HG03060 (cell line): ENCODE measurements around the gene MSN.
A peak's percentile ranks its signal among the peaks of the same experiment; 100 is the strongest.
"Not testable (repeated sequence)": the region's sequence is repeated elsewhere in the genome, so short reads cannot be mapped to it uniquely, and the experiment has no call there.

Experiments used
- ATAC-seq: cut with Tn5 transposase; IDR thresholded peaks from one replicate; pipeline ENCODE4 v1.9.1; 2021; ENCODE audit warnings: low read depth, moderate number of reproducible peaks; ENCODE audit not compliant: unreplicated experiment

The MSN gene

DNA sequence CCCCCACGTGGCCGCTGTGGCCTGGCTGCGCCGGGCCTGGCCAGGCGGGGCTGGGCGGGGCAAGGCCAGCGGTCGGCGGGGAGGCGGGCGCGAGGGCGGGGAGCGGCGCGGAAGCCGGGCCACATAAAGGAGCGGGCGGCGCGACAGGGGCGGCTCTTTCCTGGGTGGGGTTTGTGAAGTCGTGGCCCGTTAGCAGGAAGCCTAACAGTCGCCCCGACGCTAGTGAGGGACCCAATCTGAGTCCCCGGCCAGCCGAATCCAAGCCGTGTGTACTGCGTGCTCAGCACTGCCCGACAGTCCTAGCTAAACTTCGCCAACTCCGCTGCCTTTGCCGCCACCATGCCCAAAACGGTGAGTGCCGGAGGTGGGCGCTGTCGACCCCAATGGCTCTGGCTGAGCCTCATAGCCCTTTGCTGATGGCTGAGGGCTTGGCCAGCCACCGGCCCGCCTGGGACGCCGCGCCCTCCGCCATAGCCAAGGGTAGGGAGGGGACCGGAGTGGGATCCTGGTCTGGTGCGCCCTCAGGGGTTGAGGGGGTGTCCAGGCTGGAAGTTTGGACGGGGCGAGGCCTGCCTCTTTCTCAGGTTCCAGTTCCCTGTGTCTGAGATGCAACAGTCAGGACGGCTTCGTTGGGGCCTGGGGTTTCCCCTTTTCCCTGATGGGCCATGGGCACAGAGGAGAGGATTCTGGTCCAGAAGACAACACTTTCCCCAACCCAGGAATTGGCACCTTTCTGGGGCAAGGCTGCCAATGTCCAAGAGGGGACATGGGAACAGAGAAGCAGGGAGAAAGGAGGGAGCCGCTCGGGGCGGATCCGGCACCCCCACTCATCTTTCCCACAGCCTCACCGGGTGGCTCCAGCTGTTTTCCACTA is at the start of gene MSN:
MSN (plus strand) TSS at position 152 of the 874 bp plus-strand sequence; CDS start at position 340, 188 bp downstream.
- ATAC-seq = peak; percentile 40

DNA sequence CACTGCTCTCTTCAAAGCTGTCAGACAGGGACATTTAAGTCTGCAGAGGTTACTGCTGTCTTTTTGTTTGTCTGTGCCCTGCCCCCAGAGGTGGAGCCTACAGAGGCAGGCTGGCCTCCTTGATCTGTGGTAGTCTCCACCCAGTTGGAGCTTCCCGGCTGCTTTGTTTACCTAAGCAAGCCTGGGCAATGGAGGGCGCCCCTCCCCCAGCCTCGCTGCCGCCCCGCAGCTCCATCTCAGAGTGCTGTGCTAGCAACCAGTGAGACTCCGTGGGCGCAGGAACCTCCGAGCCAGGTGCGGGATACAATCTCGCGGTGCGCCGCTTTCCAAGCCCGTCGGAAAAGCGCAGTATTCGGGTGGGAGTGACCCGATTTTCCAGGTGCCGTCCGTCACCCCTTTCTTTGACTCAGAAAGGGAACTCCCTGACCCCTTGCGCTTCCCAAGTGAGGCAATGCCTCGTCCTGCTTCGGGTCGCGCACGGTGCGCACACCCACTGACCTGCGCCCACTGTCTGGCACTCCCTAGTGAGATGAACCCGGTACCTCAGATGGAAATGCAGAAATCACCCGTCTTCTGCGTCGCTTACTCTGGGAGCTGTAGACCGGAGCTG is 47.3 kb upstream of the MSN start:
- not testable (repeated sequence) for ATAC-seq

DNA sequence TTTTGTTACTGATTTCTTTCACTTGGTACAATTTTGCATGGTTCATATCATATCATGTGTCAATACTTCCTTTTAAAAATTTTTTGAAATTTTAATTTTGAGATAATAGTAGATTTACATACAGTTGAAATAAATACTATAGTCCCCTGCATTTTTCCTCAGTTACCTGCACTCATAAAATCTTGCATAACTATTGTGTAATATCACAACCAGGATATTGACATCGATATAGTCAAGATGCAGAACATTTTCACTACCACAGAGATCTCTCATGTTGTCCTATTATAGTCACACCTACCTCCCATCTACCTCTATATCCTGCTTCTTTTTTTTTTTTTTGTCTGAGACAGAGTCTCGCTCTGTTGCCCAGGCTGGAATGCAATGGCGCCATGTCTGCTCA is 36.7 kb upstream of the MSN start:
- no peak for ATAC-seq

- ATAC-seq = no peak
Observed at GRCh38 chrX:65633826-65634225, 33.6 kb upstream of the MSN start.

- no peak for ATAC-seq
Observed at GRCh38 chrX:65634732-65635131, 32.7 kb upstream of the MSN start.

DNA sequence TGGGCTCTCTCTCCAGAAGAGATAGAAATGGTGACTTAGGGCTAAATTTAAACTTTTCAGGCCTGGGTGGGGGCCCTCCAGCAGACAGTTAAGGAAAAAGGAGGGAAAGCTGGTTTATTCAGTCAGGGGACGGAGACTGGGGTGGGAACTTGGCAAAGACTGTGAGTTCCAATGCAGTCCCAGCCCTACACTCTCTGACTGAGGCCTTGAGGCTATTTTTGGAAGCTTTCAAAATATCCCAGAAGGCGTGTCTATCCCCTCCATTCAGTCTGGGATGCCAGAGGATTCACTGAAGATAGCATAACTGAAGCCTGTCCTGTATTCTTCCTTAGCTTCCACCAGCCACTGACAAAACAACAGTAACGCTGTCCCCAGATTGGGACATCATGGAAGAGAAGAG is 32.1 kb upstream of the MSN start:
- no peak for ATAC-seq

- no peak for ATAC-seq
Observed at GRCh38 chrX:65635822-65636221, 31.6 kb upstream of the MSN start.

DNA sequence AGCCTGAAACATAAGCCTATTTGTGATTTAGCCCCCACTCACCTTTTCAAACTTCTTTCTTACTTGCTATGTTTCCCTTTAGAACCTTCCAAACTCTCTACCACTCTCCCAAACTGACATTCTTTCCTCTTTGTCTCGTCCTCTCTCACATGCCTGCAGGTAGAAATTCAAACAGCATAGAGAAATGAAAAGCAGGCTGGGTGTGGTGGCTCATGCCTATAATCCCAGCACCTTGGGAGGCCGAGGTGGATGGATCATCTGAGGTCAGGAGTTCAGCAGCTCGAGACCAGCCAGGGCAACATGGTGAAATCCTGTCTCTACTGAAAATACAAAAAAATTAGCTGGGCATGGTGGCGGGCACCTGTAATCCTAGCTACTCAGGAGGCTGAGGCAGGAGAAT is 31.2 kb upstream of the MSN start:
- not testable (repeated sequence) for ATAC-seq

DNA sequence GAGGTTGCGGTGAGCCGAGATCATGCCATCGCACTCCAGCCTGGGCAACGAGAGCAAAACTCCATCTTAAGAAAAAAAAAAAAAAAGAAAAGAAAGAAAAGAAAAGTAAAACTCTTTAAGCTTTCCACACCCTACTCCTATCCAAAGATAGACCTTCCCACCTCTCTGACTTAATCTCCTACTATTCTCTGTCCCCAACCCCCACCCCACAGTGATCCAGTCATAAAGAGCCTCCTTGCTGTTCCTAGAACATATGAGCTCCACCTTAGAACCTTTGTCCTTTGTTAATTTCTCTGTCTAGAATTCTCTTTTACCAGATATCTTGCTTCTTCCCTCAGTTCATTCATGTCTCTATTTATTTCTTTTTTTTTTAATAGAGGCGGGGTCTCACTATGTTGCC is 30.1 kb upstream of the MSN start:
- ATAC-seq = no peak

DNA sequence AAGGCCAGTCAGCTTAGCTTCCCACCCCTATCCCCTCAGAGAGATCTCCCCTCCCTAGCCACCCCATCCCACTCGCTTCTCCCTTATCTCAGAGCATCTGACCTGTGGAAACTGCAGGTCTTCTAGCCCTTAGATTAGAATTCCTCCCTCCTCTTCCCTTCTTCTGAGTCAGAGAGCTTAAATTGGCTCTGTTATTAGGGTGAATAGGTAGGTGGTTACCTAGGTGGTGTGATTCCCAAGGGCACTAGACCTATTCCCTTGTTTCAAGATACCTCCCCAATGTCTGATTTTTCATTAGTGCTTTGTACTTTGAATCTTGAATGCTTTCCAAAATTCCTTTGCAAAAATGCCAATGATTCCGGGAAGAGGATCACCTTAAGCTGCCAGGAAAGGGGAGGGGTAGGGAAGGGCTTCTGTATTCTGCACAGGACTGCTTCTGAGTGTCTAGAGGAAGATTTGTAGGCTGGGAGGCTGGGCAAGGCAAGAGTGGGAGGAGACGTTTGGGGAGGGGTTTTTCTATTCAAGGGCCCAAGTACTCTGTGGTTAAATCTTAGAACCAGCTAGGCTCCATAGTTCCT is 24.5 kb upstream of the MSN start:
- ATAC-seq = no peak

DNA sequence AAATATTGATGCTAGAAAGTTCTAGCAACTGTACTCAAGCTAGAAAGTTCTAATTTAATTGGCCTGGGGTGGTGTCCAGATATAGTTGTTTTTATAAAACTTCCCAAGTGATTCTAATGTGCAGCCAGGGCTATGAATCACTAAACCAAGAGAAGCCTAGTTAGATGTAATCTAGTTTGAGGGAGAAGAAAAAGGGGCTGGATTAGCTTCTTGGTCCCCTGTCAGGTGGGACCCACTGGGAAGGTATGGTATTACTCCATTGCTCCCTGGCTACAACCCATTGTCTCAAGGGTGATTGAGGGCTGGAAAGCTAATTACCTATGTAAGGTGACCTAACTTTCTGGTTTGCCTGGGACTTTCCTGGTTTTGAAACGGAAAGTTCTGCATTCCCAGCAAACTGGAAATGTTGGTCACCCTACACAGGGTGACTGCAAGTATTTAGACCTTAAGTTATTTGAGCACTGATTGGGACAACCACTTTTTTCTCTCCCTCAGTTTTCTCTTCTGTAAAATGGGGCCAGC is 23.9 kb upstream of the MSN start:
- ATAC-seq = no peak

DNA sequence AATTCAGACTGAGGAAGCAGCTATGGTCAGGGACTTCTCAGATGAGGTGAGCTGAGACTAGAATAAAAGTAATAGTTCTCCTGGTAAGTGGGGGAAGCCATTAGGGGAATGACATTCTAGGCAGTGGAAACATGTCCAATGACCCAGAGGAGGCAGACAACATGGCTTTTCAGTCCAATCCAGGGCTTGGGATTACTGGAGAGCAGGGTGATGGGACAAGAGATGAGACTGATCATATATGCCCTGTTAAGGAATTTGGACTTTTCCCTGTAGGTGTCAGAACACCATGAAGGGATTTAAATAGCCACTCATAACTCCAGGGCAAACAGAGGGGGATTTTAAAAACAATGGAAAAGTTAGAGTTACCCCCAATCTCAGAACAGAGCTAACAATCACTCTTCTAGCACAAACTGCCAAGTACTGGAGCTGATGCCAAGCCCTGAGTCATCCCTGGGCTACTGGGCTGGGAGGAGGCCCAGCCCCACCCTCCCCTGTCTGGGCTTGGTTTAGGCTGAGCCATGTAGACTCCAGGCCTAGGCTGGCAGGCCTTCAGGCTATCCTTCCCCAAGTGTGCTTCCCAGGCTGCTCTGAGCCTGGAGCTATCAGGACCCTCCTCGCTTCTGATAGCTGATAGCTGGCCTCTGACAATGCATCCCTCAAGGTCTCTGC is 22.7 kb upstream of the MSN start:
- no peak for ATAC-seq

- no peak for ATAC-seq
Observed at GRCh38 chrX:65647801-65648200, 19.7 kb upstream of the MSN start.

DNA sequence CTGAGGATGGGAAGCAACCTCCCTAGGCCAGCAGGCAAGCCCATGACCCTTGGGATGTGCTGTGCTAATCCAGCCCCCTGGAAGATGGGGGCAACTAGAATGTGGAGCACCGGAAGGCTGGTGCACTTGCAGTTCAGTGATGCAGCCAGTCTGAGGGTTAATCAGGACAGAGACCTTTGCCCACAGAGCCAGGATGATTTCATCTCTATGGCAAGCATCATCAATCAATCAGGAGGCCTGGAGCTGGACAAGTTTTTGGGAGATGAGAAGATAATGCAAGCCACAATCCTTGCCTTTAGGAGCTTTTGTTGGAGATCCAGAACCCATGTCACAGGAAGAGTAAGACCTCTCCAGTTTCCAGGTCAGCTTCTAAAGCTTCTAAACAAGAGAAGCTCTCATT is 15.4 kb upstream of the MSN start:
- no peak for ATAC-seq

- ATAC-seq = not testable (repeated sequence)
Observed at GRCh38 chrX:65657009-65657441, 10.4 kb upstream of the MSN start.

DNA sequence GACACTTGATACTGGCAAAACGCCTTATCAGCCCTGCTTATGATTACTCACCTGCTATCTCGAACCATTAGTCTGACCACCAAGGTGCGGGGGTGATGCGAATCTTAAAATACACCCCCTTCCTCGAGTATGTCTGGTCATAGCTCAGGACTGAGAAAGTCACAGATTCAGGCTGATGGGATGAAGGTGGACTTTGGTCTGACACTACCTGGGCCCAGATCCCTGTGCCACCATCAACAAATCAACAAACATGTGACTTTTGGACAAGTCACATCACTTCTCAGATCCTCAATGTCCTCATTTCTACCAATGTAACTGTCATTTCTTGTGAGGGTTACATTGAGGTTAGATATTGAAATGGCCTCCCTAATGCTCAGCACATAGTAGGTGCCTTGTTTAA is 9.8 kb upstream of the MSN start:
- no peak for ATAC-seq

GRCh38 chrX:65658229-65658628 is 9.2 kb upstream of the MSN start:
- ATAC-seq = no peak

GRCh38 chrX:65667157-65667502 is 324 bp upstream of the MSN start:
- no peak for ATAC-seq

GRCh38 chrX:65668377-65669310 is 1.2 kb downstream of the MSN start:
- no peak for ATAC-seq

- no peak for ATAC-seq
Observed at GRCh38 chrX:65671286-65671685, 3.8 kb downstream of the MSN start.
